Forelimb muscle (tissue), 1 donor: ENCODE results near the gene SQSTM1. TPM values are rescaled to one million over a fixed set of nuclear protein-coding genes. Genes with fewer than 3 reads are reported as not detected.
A peak's percentile ranks its signal among the peaks of the same experiment; 100 is the strongest.
"Not testable (repeated sequence)": the region's sequence is repeated elsewhere in the genome, so short reads cannot be mapped to it uniquely, and the experiment has no call there.

Experiments used
- DNase-seq: peaks from one replicate; pipeline ENCODE4 v3.0.0-alpha.2; 2013; ENCODE audit warnings: low read depth
- polyA plus RNA-seq: library from polyadenylated mRNA; unstranded; fragments of 120-200 nt; gene quantifications from one replicate; pipeline ENCODE4 v1.2.1, GENCODE V29; 2013; ENCODE audit not compliant: insufficient read length

SQSTM1 gene
- polyA plus RNA-seq, 1 donor, result 67.5 TPM

- DNase-seq, result no peak
Observed at GRCh38 chr5:179854356-179854755, 33.7 kb downstream of the SQSTM1 start.

- no peak for DNase-seq
Observed at GRCh38 chr5:179858241-179858585, 37.5 kb downstream of the SQSTM1 start.

- peak; percentile 84 for DNase-seq
Observed at GRCh38 chr5:179858586-179859427, 38.1 kb downstream of the SQSTM1 start, which contains the start of gene MRNIP. Gene MRNIP, minus strand, starts transcription at chr5:179858817. Its CDS starts 21 bp downstream, at chr5:179858796.

- no peak for DNase-seq
Observed at GRCh38 chr5:179860301-179860700, 39.6 kb downstream of the SQSTM1 start.

- no peak for DNase-seq
Observed at GRCh38 chr5:179862296-179862695, 41.6 kb downstream of the SQSTM1 start.

GRCh38 chr5:179862891-179863290 is 42.2 kb downstream of the SQSTM1 start:
- DNase-seq, result no peak

- DNase-seq, result no peak
Observed at GRCh38 chr5:179863449-179864085, 42.9 kb downstream of the SQSTM1 start.

- DNase-seq, result no peak
Observed at GRCh38 chr5:179864686-179865085, 44.0 kb downstream of the SQSTM1 start.

- no peak for DNase-seq
Observed at GRCh38 chr5:179865491-179866240, 45.0 kb downstream of the SQSTM1 start.

GRCh38 chr5:179866241-179867078 is 45.8 kb downstream of the SQSTM1 start:
- DNase-seq, result no peak

- DNase-seq, result no peak
Observed at GRCh38 chr5:179867079-179867465, 46.4 kb downstream of the SQSTM1 start.

- DNase-seq, result no peak
Observed at GRCh38 chr5:179867476-179867875, 46.8 kb downstream of the SQSTM1 start.

- no peak for DNase-seq
Observed at GRCh38 chr5:179868541-179868940, 47.8 kb downstream of the SQSTM1 start.

- no peak for DNase-seq
Observed at GRCh38 chr5:179869101-179869500, 48.4 kb downstream of the SQSTM1 start.

- no peak for DNase-seq
Observed at GRCh38 chr5:179869641-179870402, 49.1 kb downstream of the SQSTM1 start.

- no peak for DNase-seq
Observed at GRCh38 chr5:179870403-179870903, 49.7 kb downstream of the SQSTM1 start.

- no peak for DNase-seq
Observed at GRCh38 chr5:179870952-179871351, 50.2 kb downstream of the SQSTM1 start.

GRCh38 chr5:179871533-179871932 is 50.8 kb downstream of the SQSTM1 start:
- not testable (repeated sequence) for DNase-seq

GRCh38 chr5:179872055-179872827 is 51.5 kb downstream of the SQSTM1 start:
- DNase-seq, result no peak
